OCI-LY7 (cell line): ENCODE measurements around the gene CMPK1. TPM values are rescaled to one million over a fixed set of nuclear protein-coding genes. Genes with fewer than 3 reads are reported as not detected.

Source experiments
- BruUV-seq: library from RNA; stranded (reverse); fragments of 400-500 nt; replicated peaks from 2 replicates; lab custom pipeline; 2021; lab: Mats Ljungman, UMichigan
- CTCF ChIA-PET: fragments of 300-600 bp; sonication (Branson Sonifier 250); formaldehyde crosslinking; loops from one replicate; lab custom pipeline; 2022; ENCODE audit warnings: antibody characterized with exemption; ENCODE audit not compliant: unreplicated experiment; lab: Charles Lee
- POLR2A ChIA-PET: fragments of 300-600 bp; sonication (Branson Sonifier 250); formaldehyde crosslinking; loops from one replicate; lab custom pipeline; 2022; ENCODE audit warnings: antibody characterized with exemption; lab: Charles Lee
- DNase-seq: peaks from one replicate; pipeline ENCODE4 v3.0.0-alpha.2; 2015; ENCODE audit warnings: low spot score
- H2AFZ ChIP-seq: fragments of 200-600 bp; sonication (generic), shearing (Covaris generic); 2 replicates; pipeline ENCODE4 v1.6.1; 2014; ENCODE audit warnings: mild to moderate bottlenecking, antibody characterized with exemption, low read length, moderate library complexity
- H3K27ac ChIP-seq: fragments of 200-600 bp; sonication (generic); 2 replicates; pipeline ENCODE4 v1.5.1; 2014; ENCODE audit warnings: mixed run types, low read depth, mild to moderate bottlenecking, moderate library complexity, low read length, inconsistent platforms; ENCODE audit not compliant: poor library complexity, severe bottlenecking
- H3K36me3 ChIP-seq: fragments of 200-600 bp; sonication (generic); 2 replicates; pipeline ENCODE4 v1.6.1; 2014; ENCODE audit warnings: mild to moderate bottlenecking, antibody characterized with exemption, low read length, moderate library complexity, mixed read lengths; ENCODE audit not compliant: insufficient read depth
- H3K4me1 ChIP-seq: fragments of 200-600 bp; sonication (generic); 2 replicates; pipeline ENCODE4 v1.5.1; 2014; ENCODE audit warnings: mild to moderate bottlenecking, low read length; ENCODE audit not compliant: insufficient read depth, poor library complexity, severe bottlenecking
- H3K4me2 ChIP-seq: fragments of 200-600 bp; sonication (generic); 2 replicates; pipeline ENCODE4 v1.6.1; 2014; ENCODE audit warnings: mild to moderate bottlenecking, low read length
- H3K4me3 ChIP-seq: fragments of 200-600 bp; sonication (generic); 2 replicates; pipeline ENCODE4 v1.5.1; 2014; ENCODE audit warnings: mild to moderate bottlenecking, low read depth, low read length; ENCODE audit not compliant: poor library complexity, severe bottlenecking
- H3K79me2 ChIP-seq: fragments of 200-600 bp; sonication (generic); 2 replicates; pipeline ENCODE4 v1.6.1; 2016; ENCODE audit warnings: low read depth, mild to moderate bottlenecking, low read length, moderate library complexity, mixed read lengths; ENCODE audit not compliant: insufficient read depth
- H3K9me2 ChIP-seq: fragments of 200-600 bp; sonication (generic); 2 replicates; pipeline ENCODE4 v1.6.1; 2016; ENCODE audit warnings: mild to moderate bottlenecking, low read length, mixed read lengths; ENCODE audit not compliant: insufficient read depth
- H3K9me3 ChIP-seq: fragments of 200-600 bp; sonication (generic); 2 replicates; pipeline ENCODE4 v1.6.1; 2014; ENCODE audit warnings: mild to moderate bottlenecking, mixed run types, low read length, mixed read lengths
- H4K20me1 ChIP-seq: fragments of 200-600 bp; sonication (generic); 2 replicates; pipeline ENCODE4 v1.6.1; 2014; ENCODE audit warnings: mild to moderate bottlenecking, antibody characterized with exemption, low read length, moderate library complexity, mixed read lengths; ENCODE audit not compliant: insufficient read depth
- CTCF ChIP-seq: fragments of 200-600 bp; sonication (generic); conservative IDR thresholded peaks from 2 replicates; pipeline ENCODE4 v1.5.1; 2014; ENCODE audit warnings: mild to moderate bottlenecking, antibody characterized with exemption, low read length, moderate library complexity, mixed read lengths
- EZH2phosphoT487 ChIP-seq: fragments of 200-600 bp; sonication (generic); IDR thresholded peaks from 2 replicates; pipeline ENCODE4 v1.6.1; 2018; ENCODE audit warnings: low read depth, borderline replicate concordance, mild to moderate bottlenecking, mixed run types, antibody characterized with exemption, low read length, moderate library complexity, mixed read lengths
- intact Hi-C: fragments of 100-400 bp; cut with micrococcal nuclease; formaldehyde crosslinking; loops from one replicate; pipeline ENCODE4 v1.10.0; 2022; ENCODE audit not compliant: unreplicated experiment
- total RNA-seq, 2 experiments: library from RNA; depleted of rRNA in 1 of 2; stranded (reverse); fragments of >200 nt in 1 of 2; shearing (Covaris generic) in 1 of 2; gene quantifications; 2 replicates each; pipeline ENCODE4 v1.2.3, GENCODE V29; 2014 to 2022

The CMPK1 gene
- total RNA-seq, 2 experiments from 2014 or later, result 59.2 to 85.8 TPM

- H3K4me1 ChIP-seq, result no peaks in the 10 kb centered on the region
- ChIA-PET CTCF (no interaction called here), POLR2A (no interaction called here)
- no peaks in the 10 kb centered on the region for H3K9me2 ChIP-seq
- no peak overlapping the region for H3K4me3 ChIP-seq
- H3K9me3 ChIP-seq, result peaks cover 4% of the 10 kb centered on the region; the same call in 1 of the 2 replicates
- peaks cover 23% of the 10 kb centered on the region; the same call in 1 of the 2 replicates for H3K79me2 ChIP-seq
- no peaks in the 10 kb centered on the region; the same call in 1 of the 2 replicates for H4K20me1 ChIP-seq
- TF ChIP-seq EZH2phosphoT487 (no peak), CTCF (no peak)
- H3K4me2 ChIP-seq, result no peak overlapping the region
- peaks cover 10% of the 10 kb centered on the region; the same call in 1 of the 2 replicates for H3K36me3 ChIP-seq
- H2AFZ ChIP-seq, result no peak overlapping the region
- no peak overlapping the region for H3K27ac ChIP-seq
- no peak for DNase-seq
- BruUV-seq, result no TSS peak
- intact Hi-C loops, result no loop called here
These were observed 29.2 kb downstream of the CMPK1 start for GRCh38 chr1:47362828-47363227.

GRCh38 chr1:47367651-47368050, 34.1 kb downstream of the CMPK1 start:
- no peaks in the 10 kb centered on the region for H3K9me2 ChIP-seq
- peaks cover 43% of the 10 kb centered on the region for H3K36me3 ChIP-seq
- ChIA-PET POLR2A (interaction anchor here (0.5 kb wide), 1 partner anchor 13 kb away, joined by 5 read pairs; no protein-coding TSS in a partner anchor), CTCF (no interaction called here)
- peaks cover 5% of the 10 kb centered on the region; the same call in 1 of the 2 replicates for H3K79me2 ChIP-seq
- BruUV-seq, result no TSS peak
- H2AFZ ChIP-seq, result no peak overlapping the region
- intact Hi-C loops, result no loop called here
- no peak for TF ChIP-seq EZH2phosphoT487
- no peak for TF ChIP-seq CTCF
- no peaks in the 10 kb centered on the region for H3K4me1 ChIP-seq
- H3K9me3 ChIP-seq, result no peaks in the 10 kb centered on the region
- no peak overlapping the region for H3K4me2 ChIP-seq
- H4K20me1 ChIP-seq, result no peaks in the 10 kb centered on the region
- no peak for DNase-seq
- no peak overlapping the region for H3K27ac ChIP-seq
- H3K4me3 ChIP-seq, result no peak overlapping the region

DNA sequence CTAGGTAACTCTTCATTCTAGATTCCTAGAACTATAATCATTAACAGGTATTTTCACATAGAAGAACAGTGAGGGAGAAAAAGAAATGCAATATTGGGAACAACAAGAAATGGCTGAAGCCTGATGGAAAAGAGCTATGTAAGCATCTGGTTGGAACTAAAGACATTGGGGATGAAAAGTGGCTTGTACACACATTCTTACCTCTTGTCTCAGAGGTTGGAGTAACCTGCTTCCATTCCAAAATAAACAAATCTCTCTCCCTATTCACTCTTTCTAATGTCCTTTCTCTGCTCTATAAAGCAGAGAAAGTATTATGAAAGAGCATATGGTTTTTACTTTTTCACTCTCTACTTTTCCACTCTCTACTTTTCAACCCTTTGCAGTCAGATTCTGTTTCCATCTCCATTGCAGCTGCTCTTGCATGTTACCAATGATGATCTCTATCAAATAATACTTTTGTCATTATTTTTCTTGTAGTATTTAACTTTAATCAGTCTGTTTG, 37.5 kb downstream of the CMPK1 start:
- ChIA-PET CTCF (no interaction called here), POLR2A (interaction anchor here (0.7 to 1.7 kb wide), 2 partner anchors 12 to 47 kb away, joined by 3 to 4 read pairs; no protein-coding TSS in a partner anchor)
- Histone ChIP-seq H3K79me2 (peaks cover 5% of the 10 kb centered on the region; the same call in 1 of the 2 replicates), H3K4me3 (no peak overlapping the region), H4K20me1 (no peaks in the 10 kb centered on the region), H3K9me2 (no peaks in the 10 kb centered on the region), H3K9me3 (no peaks in the 10 kb centered on the region), H3K4me1 (no peaks in the 10 kb centered on the region), H2AFZ (no peak overlapping the region), H3K27ac (no peak overlapping the region), H3K4me2 (no peak overlapping the region), H3K36me3 (peaks cover 74% of the 10 kb centered on the region)
- DNase-seq, result no peak
- TF ChIP-seq CTCF (no peak), EZH2phosphoT487 (no peak)
- intact Hi-C loops, result no loop called here
- no TSS peak for BruUV-seq
